A549 (cell line): ENCODE measurements around the gene STMN3. TPM values are rescaled to one million over a fixed set of nuclear protein-coding genes. Genes with fewer than 3 reads are reported as not detected.

ENCODE experiments used
- ATAC-seq, 2 experiments: fragments of 200-7000 bp in 1 of 2; fragments of >200 bp in 1 of 2; cut with Nextera tagmentation in 1 of 2; cut with Tn5 transposase in 1 of 2; 3 replicates each; pipeline versions ENCODE4 v1.8.0 to v1.9.1; 2018 to 2020; ENCODE audit warnings: mild to moderate bottlenecking in 1 of 2, moderate library complexity in 1 of 2
- CTCF ChIA-PET: fragments of 300-600 bp; sonication (Branson Sonifier 250); formaldehyde crosslinking; extraction: SDS; loops from one replicate; lab custom pipeline; 2021; ENCODE audit warnings: antibody characterized with exemption, inconsistent platforms; lab: Yijun Ruan, JAX
- POLR2A ChIA-PET: fragments of 350-600 bp; formaldehyde crosslinking; extraction: SDS; loops from one replicate; lab custom pipeline; 2021; ENCODE audit warnings: antibody characterized with exemption, inconsistent platforms; lab: Yijun Ruan, JAX
- DNase-seq, 2 experiments: peaks; one replicate each; pipeline versions ENCODE4 v3.0.0 to v3.0.0-alpha.2; 2011 to 2016; ENCODE audit warnings: low read depth in 1 of 2, low spot score in 1 of 2
- FAIRE-seq: peaks from 2 replicates; lab custom pipeline; 2011; peaks lifted over from hg19 to GRCh38; lab: Jason Lieb, UNC
- H3K27ac ChIP-seq, 2 experiments: fragments of >200 bp; sonication (Bioruptor Twin); formaldehyde crosslinking; 3 replicates each; pipeline ENCODE4 v1.5.1; 2016 to 2017
- H3K4me1 ChIP-seq: fragments of >200 bp; sonication (Bioruptor Twin); formaldehyde crosslinking; 3 replicates; pipeline ENCODE4 v1.6.1; 2016
- H3K4me2 ChIP-seq: fragments of >200 bp; sonication (Bioruptor Twin); formaldehyde crosslinking; 3 replicates; pipeline ENCODE4 v1.6.1; 2016
- H3K4me3 ChIP-seq: fragments of >200 bp; sonication (Bioruptor Twin); formaldehyde crosslinking; 3 replicates; pipeline ENCODE4 v1.5.1; 2016
- H3K9me3 ChIP-seq: fragments of >200 bp; sonication (Bioruptor Twin); formaldehyde crosslinking; 3 replicates; pipeline ENCODE4 v1.6.1; 2016
- ATOH8 ChIP-seq: fragments of 250-450 bp; sonication (Bioruptor Pico); IDR thresholded peaks from 2 replicates; pipeline ENCODE4 v1.5.0; 2020; ENCODE audit warnings: low read depth, mild to moderate bottlenecking, moderate library complexity
- CBX2 ChIP-seq: fragments of 200-600 bp; sonication (generic); IDR thresholded peaks from 2 replicates; pipeline ENCODE4 v1.6.1; 2016; ENCODE audit warnings: low read depth, mild to moderate bottlenecking, borderline replicate concordance
- CEBPB ChIP-seq, 2 experiments: fragments of >200 bp in 1 of 2; sonication (Bioruptor Twin) in 1 of 2; formaldehyde crosslinking in 1 of 2; IDR thresholded peaks; 2 replicates each; pipeline ENCODE4 v1.6.1; 2012 to 2016
- CHD2 ChIP-seq: fragments of 150-350 bp; IDR thresholded peaks from 2 replicates; pipeline ENCODE4 v1.6.1; 2014; ENCODE audit warnings: low read length; ENCODE audit not compliant: partially characterized antibody
- CTCF ChIP-seq: fragments of >200 bp; sonication (Bioruptor Twin); formaldehyde crosslinking; IDR thresholded peaks from 3 replicates; pipeline ENCODE4 v1.5.1; 2016
- ESRRA ChIP-seq: fragments of 150-350 bp; IDR thresholded peaks from 2 replicates; pipeline ENCODE4 v1.6.1; 2014; ENCODE audit warnings: mild to moderate bottlenecking, low read length, borderline replicate concordance
- FOSL2 ChIP-seq, 2 experiments: fragments of 450-650 bp in 1 of 2; fragments of >200 bp in 1 of 2; sonication (Bioruptor Twin) in 1 of 2; formaldehyde crosslinking; IDR thresholded peaks; 2 replicates each; pipeline versions ENCODE4 v1.5.0 to v1.6.1; 2016 to 2020; ENCODE audit warnings: mild to moderate bottlenecking in 1 of 2, moderate library complexity in 1 of 2
- JUN ChIP-seq, 2 experiments: fragments of >200 bp; sonication (Bioruptor Twin); formaldehyde crosslinking; IDR thresholded peaks; 2 replicates in 1 of 2; 3 replicates in 1 of 2; pipeline ENCODE4 v1.6.1; 2016 to 2017
- KDM5A ChIP-seq: fragments of 200-600 bp; sonication (generic); IDR thresholded peaks from 2 replicates; pipeline ENCODE4 v1.6.1; 2016; ENCODE audit warnings: antibody characterized with exemption, mild to moderate bottlenecking
- MAX ChIP-seq: IDR thresholded peaks from 2 replicates; pipeline ENCODE4 v1.6.1; 2012
- MAZ ChIP-seq: fragments of 150-350 bp; IDR thresholded peaks from 2 replicates; pipeline ENCODE4 v1.6.1; 2014; ENCODE audit warnings: antibody characterized with exemption, low read depth, low read length, borderline replicate concordance
- PBX3 ChIP-seq: IDR thresholded peaks from 2 replicates; pipeline ENCODE4 v1.6.1; 2012
- POLR2AphosphoS2 ChIP-seq: conservative IDR thresholded peaks from 2 replicates; pipeline ENCODE4 v1.6.1; 2012; ENCODE audit warnings: low read length, improper control_type of control experiment, inconsistent platforms
- REST ChIP-seq: fragments of 200-600 bp; sonication (generic); IDR thresholded peaks from 2 replicates; pipeline ENCODE4 v1.6.1; 2016; ENCODE audit warnings: antibody characterized with exemption, mild to moderate bottlenecking, moderate library complexity
- RNF2 ChIP-seq: fragments of 200-600 bp; sonication (generic); IDR thresholded peaks from 2 replicates; pipeline ENCODE4 v1.6.1; 2016; ENCODE audit warnings: low read depth, mild to moderate bottlenecking, antibody characterized with exemption, moderate library complexity, borderline replicate concordance
- TP53 ChIP-seq: fragments of 250-450 bp; sonication (Bioruptor Pico); IDR thresholded peaks from 2 replicates; pipeline ENCODE4 v1.5.0; 2021; ENCODE audit warnings: mild to moderate bottlenecking, moderate library complexity
- WGBS: methylation state at CpG from one replicate; pipeline ENCODE4 v1.1.6; 2017; ENCODE audit errors: missing lambda C conversion rate; 5-methylcytosine and 5-hydroxymethylcytosine counted together
- polyA plus RNA-seq, 4 experiments: library from polyadenylated mRNA; depleted of rRNA in 3 of 4; stranded (reverse); fragments of >200 nt; fragmentation: RNase III in 1 of 4; extraction: RNeasy Plus Mini Kit Qiagen cat#74134 plus additional on column Dnase treatment in 1 of 4; gene quantifications; 2 replicates in 3 of 4; 3 replicates in 1 of 4; pipeline ENCODE4 v1.2.3, GENCODE V29; 2011 to 2017

STMN3 gene
- polyA plus RNA-seq, 2 of the 4 experiments (the other 2 are of a cell fraction) = 2.8 to 3.2 TPM

- no peak overlapping the region for H3K4me3 ChIP-seq
- H3K27ac ChIP-seq = no peak overlapping the region
- H3K4me1 ChIP-seq = peaks cover 25% of the 10 kb centered on the region
- DNase-seq = no peak
- no peak overlapping the region for H3K4me2 ChIP-seq
- no peaks in the 10 kb centered on the region for H3K9me3 ChIP-seq
- FAIRE-seq = no peak
- TF ChIP-seq ESRRA (no peak), FOSL2 (IDR thresholded peaks at IDR 0.05) (no peak), FOSL2 (CRISPR knock-in tag; IDR thresholded peaks at IDR 0.05) (no peak), TP53 (no peak), CTCF (no peak), PBX3 (no peak), CEBPB (IDR thresholded peaks at IDR 0.05) (no peak), REST (no peak), ATOH8 (CRISPR knock-in tag) (no peak), CBX2 (no peak), POLR2AphosphoS2 (no peak), MAX (no peak; the same call in 1 of the 2 replicates), JUN (IDR thresholded peaks at IDR 0.05) (no peak), RNF2 (no peak), KDM5A (no peak), CHD2 (no peak), MAZ (no peak)
- POLR2A ChIA-PET = interaction anchor here (0.8 kb wide), 1 partner anchor 172 kb away, joined by 4 read pairs; the partner anchor contains the start of gene TPD52L2
- WGBS = 90% methylated on average over 10 of the region's 10 CpGs
- CTCF ChIA-PET = interaction anchor here (1.5 to 2.7 kb wide), 3 partner anchors 10 to 171 kb away, joined by 3 to 7 read pairs (median 7); partner anchors contain the start of gene TPD52L2
- ATAC-seq = no peak
Observed at GRCh38 chr20:63693083-63693732, 40.0 kb upstream of the STMN3 start.
